Endothelial cell of umbilical vein (primary cell): ENCODE measurements around the gene WDR31. TPM values are rescaled to one million over a fixed set of nuclear protein-coding genes. Genes with fewer than 3 reads are reported as not detected.

Experiments
- BruUV-seq: library from RNA; stranded (reverse); fragments of 400-500 nt; replicated peaks from 2 replicates; lab custom pipeline; 2021; lab: Mats Ljungman, UMichigan
- CTCF ChIA-PET: fragments of 300-600, 350-600 bp; sonication (Branson Sonifier 250); formaldehyde crosslinking; loops from one replicate; lab custom pipeline; 2021; ENCODE audit warnings: antibody characterized with exemption, inconsistent platforms; lab: Charles Lee
- POLR2A ChIA-PET: fragments of 300-600, 350-600 bp; sonication (Branson Sonifier 250); formaldehyde crosslinking; loops from one replicate; lab custom pipeline; 2021; ENCODE audit warnings: antibody characterized with exemption, inconsistent platforms; lab: Charles Lee
- DNase-seq: peaks from one replicate; pipeline ENCODE4 v3.0.0-alpha.2; 2011; ENCODE audit warnings: low read depth, low spot score
- FAIRE-seq: peaks from 2 replicates; lab custom pipeline; 2011; peaks lifted over from hg19 to GRCh38; lab: Jason Lieb, UNC
- H2AFZ ChIP-seq: 2 replicates; pipeline ENCODE4 v1.6.0; 2012; ENCODE audit warnings: low read depth, low read length, control low read depth, inconsistent platforms
- H3K27ac ChIP-seq: 2 replicates; pipeline ENCODE4 v1.5.1; 2011; ENCODE audit warnings: low read depth, mild to moderate bottlenecking, control low read depth, low read length, moderate library complexity; ENCODE audit not compliant: insufficient read depth
- H3K27me3 ChIP-seq, 2 experiments: 2 replicates each; pipeline versions ENCODE4 v1.6.0 to v1.6.1; 2011; ENCODE audit warnings: low read length in 2 of 2, mixed read lengths in 1 of 2; ENCODE audit not compliant: control insufficient read depth in 2 of 2, insufficient read depth in 2 of 2
- H3K36me3 ChIP-seq, 2 experiments: 2 replicates in 1 of 2; 3 replicates in 1 of 2; pipeline ENCODE4 v1.5.1; 2011; ENCODE audit warnings: low read length in 2 of 2, mild to moderate bottlenecking in 1 of 2, moderate library complexity in 1 of 2; ENCODE audit not compliant: control insufficient read depth in 2 of 2, insufficient read depth in 2 of 2; ENCODE audit errors: extremely low read depth in 1 of 2
- H3K4me1 ChIP-seq: 3 replicates; pipeline ENCODE4 v1.5.1; 2011; ENCODE audit warnings: mild to moderate bottlenecking, low read length; ENCODE audit not compliant: control insufficient read depth, insufficient read depth; ENCODE audit errors: extremely low read depth
- H3K4me2 ChIP-seq: 2 replicates; pipeline ENCODE4 v1.6.1; 2011; ENCODE audit warnings: low read length, control low read depth, mixed read lengths; ENCODE audit not compliant: insufficient read depth
- H3K4me3 ChIP-seq, 3 experiments: fragments of 200-600 bp in 1 of 3; sonication (generic), shearing (Covaris generic) in 1 of 3; replicated peaks in 1 of 3; 2 replicates each; pipeline ENCODE4 v1.5.1; 2011 to 2016; ENCODE audit warnings: control low read depth in 3 of 3, low read length in 3 of 3, mild to moderate bottlenecking in 2 of 3, inconsistent platforms in 1 of 3, low read depth in 1 of 3, moderate library complexity in 1 of 3; ENCODE audit not compliant: insufficient read depth in 1 of 3
- H3K79me2 ChIP-seq: 2 replicates; pipeline ENCODE4 v1.6.0; 2012; ENCODE audit warnings: low read length, inconsistent platforms; ENCODE audit not compliant: control insufficient read depth, insufficient read depth
- H3K9ac ChIP-seq: replicated peaks from 2 replicates; pipeline ENCODE3; 2011; ENCODE audit warnings: low read length, control low read depth; ENCODE audit not compliant: insufficient read depth; ENCODE audit errors: extremely low read depth
- H3K9me1 ChIP-seq: replicated peaks from 3 replicates; pipeline ENCODE4 v1.6.0; 2011; ENCODE audit warnings: mild to moderate bottlenecking, low read length; ENCODE audit not compliant: control insufficient read depth, insufficient read depth; ENCODE audit errors: extremely low read depth
- H3K9me3 ChIP-seq: replicated peaks from 2 replicates; pipeline ENCODE4 v1.5.1; 2012; ENCODE audit warnings: low read length, inconsistent platforms; ENCODE audit not compliant: control insufficient read depth, insufficient read depth
- H4K20me1 ChIP-seq: replicated peaks from 2 replicates; pipeline ENCODE3; 2011; ENCODE audit warnings: mild to moderate bottlenecking, low read length; ENCODE audit not compliant: control insufficient read depth, insufficient read depth; ENCODE audit errors: extremely low read depth
- CTCF ChIP-seq, 2 donors: IDR thresholded peaks; 1 replicate in 1 of 2; 2 replicates in 1 of 2; pipeline ENCODE4 v1.5.1; 2011; ENCODE audit warnings: low read length in 2 of 2, mild to moderate bottlenecking in 2 of 2, moderate library complexity in 2 of 2, control low read depth in 1 of 2, inconsistent platforms in 1 of 2, low read depth in 1 of 2; ENCODE audit not compliant: insufficient read depth in 1 of 2; ENCODE audit errors: extremely low read depth in 1 of 2
- EZH2 ChIP-seq: IDR thresholded peaks from 2 replicates; pipeline ENCODE4 v1.6.1; 2012; ENCODE audit warnings: borderline replicate concordance, low read depth, mild to moderate bottlenecking, moderate library complexity, low read length, inconsistent platforms; ENCODE audit not compliant: severe bottlenecking
- FOS ChIP-seq: IDR thresholded peaks from 2 replicates; pipeline ENCODE4 v1.6.1; 2011; ENCODE audit warnings: mild to moderate bottlenecking, low read length, moderate library complexity, borderline replicate concordance; ENCODE audit not compliant: insufficient read depth
- GATA2 ChIP-seq: IDR thresholded peaks from 2 replicates; pipeline ENCODE4 v1.7.0; 2011; ENCODE audit warnings: low read depth, mild to moderate bottlenecking, moderate library complexity, mixed read lengths, low read length; ENCODE audit not compliant: insufficient read length, insufficient read depth
- MAX ChIP-seq: IDR thresholded peaks from 2 replicates; pipeline ENCODE4 v1.6.1; 2011; ENCODE audit not compliant: insufficient read depth, insufficient read length
- MYC ChIP-seq: IDR thresholded peaks from one replicate; pipeline ENCODE4 v1.6.1; 2011; ENCODE audit warnings: mild to moderate bottlenecking, low read depth, low read length
- POLR2A ChIP-seq: IDR thresholded peaks from 2 replicates; pipeline ENCODE4 v1.6.1; 2012; ENCODE audit warnings: low read depth, mild to moderate bottlenecking, control low read depth, low read length
- dilution Hi-C: fragments of 300-500 bp; cut with MboI; formaldehyde crosslinking; loops from one replicate; pipeline ENCODE4 v1.15.0; 2019; ENCODE audit warnings: low sequenced_read_pairs; ENCODE audit not compliant: extremely low pct_ligation_motif_present
- intact Hi-C: fragments of 100-400 bp; cut with micrococcal nuclease; formaldehyde crosslinking; loops from one replicate; pipeline ENCODE4 v1.10.0; 2022
- polyA plus RNA-seq, 4 experiments: library from polyadenylated mRNA; depleted of rRNA in 3 of 4; stranded (reverse) in 3 of 4; unstranded in 1 of 4; fragments of >200 nt; gene quantifications; 2 replicates each; pipeline versions ENCODE4 v1.2.1 to v1.2.3, GENCODE V29; 2011 to 2012; ENCODE audit warnings: missing spikeins in 1 of 4
- total RNA-seq: library from RNA; stranded (reverse); gene quantifications from 2 replicates; pipeline ENCODE4 v1.2.3, GENCODE V29; 2021

Gene WDR31
- total and polyA plus RNA-seq, 2 donors (not counting 3 experiments of a cell fraction or from before 2014, with no cell fraction given): 0.22 to 1.00 TPM

- no peak overlapping the region for H3K9ac ChIP-seq
- H3K4me3 ChIP-seq: no peak overlapping the region
- intact Hi-C loops (no loop called here), dilution Hi-C loops (no loop called here)
- no peak overlapping the region for H2AFZ ChIP-seq
- H4K20me1 ChIP-seq: no peaks in the 10 kb centered on the region
- H3K79me2 ChIP-seq: peaks cover 6% of the 10 kb centered on the region
- no peak overlapping the region for H3K27ac ChIP-seq
- no peak for FAIRE-seq
- no TSS peak for BruUV-seq
- POLR2A ChIA-PET: no interaction called here
- peaks cover 13 to 19% of the 10 kb centered on the region in 2 experiments for H3K36me3 ChIP-seq
- TF ChIP-seq CTCF (IDR thresholded peaks at IDR 0.05; ENCODE audit: extremely low read depth in 1 of 2, insufficient read depth in 1 of 2, low read depth in 1 of 2, low read length in 2 of 2): no peak
- no peak for TF ChIP-seq EZH2
- no peak for TF ChIP-seq POLR2A
- TF ChIP-seq GATA2: no peak
- TF ChIP-seq FOS: no peak
- TF ChIP-seq MYC: no peak
- no peak for TF ChIP-seq MAX
- no peak overlapping the region for H3K4me2 ChIP-seq
- DNase-seq: no peak
- CTCF ChIA-PET: interaction anchor here (1.0 kb wide), 1 partner anchor 13 kb away, joined by 3 read pairs; no protein-coding TSS in a partner anchor
- H3K9me3 ChIP-seq: no peaks in the 10 kb centered on the region
- H3K9me1 ChIP-seq: no peaks in the 10 kb centered on the region
- peaks cover 7% of the 10 kb centered on the region for H3K4me1 ChIP-seq
- no peaks in the 10 kb centered on the region for H3K27me3 ChIP-seq
These were observed 70.2 kb downstream of the WDR31 start for GRCh38 chr9:113269871-113270270.
